ENCODE measurements around the gene PLIN3.
"Not testable (repeated sequence)": the region's sequence is repeated elsewhere in the genome, so short reads cannot be mapped to it uniquely, and the experiment has no call there.

Gene PLIN3

DNA sequence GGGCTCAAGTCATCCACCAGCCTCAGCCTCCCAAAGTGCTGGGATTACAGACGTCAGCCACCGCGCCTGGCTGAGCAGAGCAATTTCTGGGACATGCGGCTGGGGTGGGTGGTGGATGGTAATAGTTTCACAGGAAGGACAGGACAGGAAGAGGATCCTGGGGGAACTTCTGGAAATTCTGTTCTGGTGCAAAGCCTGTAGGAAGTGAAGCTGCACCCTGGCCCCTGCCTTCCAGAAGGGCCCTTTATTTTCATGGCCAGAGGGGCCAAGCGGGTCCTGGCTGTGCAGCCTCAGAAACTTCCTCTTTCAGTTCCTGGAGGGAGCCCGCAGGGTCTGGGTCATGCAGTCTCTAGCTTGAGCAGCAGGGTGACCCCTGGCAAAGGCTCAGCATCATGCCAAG lies 60.3 kb downstream of the PLIN3 start:
- no peak overlapping the region for H3K18ac ChIP-seq (ENCODE audit: low read length)
- no peaks in the 10 kb centered on the region for H3K79me1 ChIP-seq (ENCODE audit: low read length)
- no peaks in the 10 kb centered on the region for H3K79me2 ChIP-seq (ENCODE audit: control insufficient read depth, insufficient read depth, low read length)
- H3K4me3 ChIP-seq (ENCODE audit: low read length): no peak overlapping the region
- no peaks in the 10 kb centered on the region for H3K27me3 ChIP-seq (ENCODE audit: insufficient read depth, low read length, poor library complexity)
- WGBS (ENCODE audit: extremely low coverage, insufficient coverage, low lambda C conversion rate): no CpG with 5 or more reads among the region's 6 CpGs
- H2BK5ac ChIP-seq (ENCODE audit: low read length): no peak overlapping the region
- no peak overlapping the region for H4K8ac ChIP-seq (ENCODE audit: low read depth, low read length)
- H3K4me2 ChIP-seq (ENCODE audit: low read length): no peak overlapping the region
- no peak overlapping the region for H2BK120ac ChIP-seq (ENCODE audit: low read depth, low read length)
- H2BK15ac ChIP-seq (replicated peaks; ENCODE audit: low read depth): no peak overlapping the region
- H3K36me3 ChIP-seq (ENCODE audit: control insufficient read depth, insufficient read depth, low read length): no peaks in the 10 kb centered on the region
- no peak overlapping the region for H4K5ac ChIP-seq (ENCODE audit: low read length)
- DNase-seq: no peak
- H3K4ac ChIP-seq (ENCODE audit: low read depth, low read length): no peak overlapping the region
- no peak overlapping the region for H2AK5ac ChIP-seq (ENCODE audit: low read length)
- no peak overlapping the region for H3K23ac ChIP-seq (ENCODE audit: low read length)
- H3K9ac ChIP-seq (ENCODE audit: low read length): no peak overlapping the region
- H3K27ac ChIP-seq (ENCODE audit: low read depth, low read length): no peak overlapping the region
- no peaks in the 10 kb centered on the region for H3K4me1 ChIP-seq (ENCODE audit: control insufficient read depth, low read depth, low read length)
- H3K56ac ChIP-seq (ENCODE audit: low read length): no peak overlapping the region

DNA sequence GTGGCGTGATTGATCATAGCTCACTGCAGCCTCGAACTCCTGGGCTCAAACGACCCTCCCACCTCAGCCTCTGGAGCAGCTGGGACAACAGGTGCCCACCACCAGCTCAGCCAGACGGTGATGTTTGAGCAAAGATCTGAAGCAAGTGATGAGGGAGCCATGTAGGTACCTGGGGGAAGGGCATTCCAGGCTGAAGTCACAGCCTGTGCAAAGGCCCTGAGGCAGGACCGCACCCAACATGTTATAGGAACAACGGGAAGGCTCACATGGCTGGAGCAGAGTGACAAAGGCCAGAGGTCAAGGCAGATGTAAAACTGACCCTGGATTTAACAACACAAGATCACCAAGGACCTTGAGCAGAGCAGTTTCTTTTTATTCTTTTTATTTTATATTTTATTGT lies 61.1 kb downstream of the PLIN3 start:
- H3K79me2 ChIP-seq (ENCODE audit: control insufficient read depth, insufficient read depth, low read length): no peaks in the 10 kb centered on the region
- H3K4ac ChIP-seq (ENCODE audit: low read depth, low read length): no peak overlapping the region
- WGBS (ENCODE audit: extremely low coverage, insufficient coverage, low lambda C conversion rate): no CpG with 5 or more reads among the region's 6 CpGs
- H2BK120ac ChIP-seq (ENCODE audit: low read depth, low read length): no peak overlapping the region
- no peak overlapping the region for H4K8ac ChIP-seq (ENCODE audit: low read depth, low read length)
- H3K79me1 ChIP-seq (ENCODE audit: low read length): no peaks in the 10 kb centered on the region
- no peaks in the 10 kb centered on the region for H3K36me3 ChIP-seq (ENCODE audit: control insufficient read depth, insufficient read depth, low read length)
- H3K27ac ChIP-seq (ENCODE audit: low read depth, low read length): no peak overlapping the region
- H3K27me3 ChIP-seq (ENCODE audit: insufficient read depth, low read length, poor library complexity): no peaks in the 10 kb centered on the region
- H2BK5ac ChIP-seq (ENCODE audit: low read length): no peak overlapping the region
- H3K9ac ChIP-seq (ENCODE audit: low read length): no peak overlapping the region
- H3K18ac ChIP-seq (ENCODE audit: low read length): no peak overlapping the region
- H2BK15ac ChIP-seq (replicated peaks; ENCODE audit: low read depth): no peak overlapping the region
- no peak overlapping the region for H4K5ac ChIP-seq (ENCODE audit: low read length)
- no peak overlapping the region for H3K56ac ChIP-seq (ENCODE audit: low read length)
- H3K4me2 ChIP-seq (ENCODE audit: low read length): no peak overlapping the region
- DNase-seq: no peak
- no peak overlapping the region for H3K23ac ChIP-seq (ENCODE audit: low read length)
- H3K4me3 ChIP-seq (ENCODE audit: low read length): no peak overlapping the region
- H2AK5ac ChIP-seq (ENCODE audit: low read length): no peak overlapping the region
- H3K4me1 ChIP-seq (ENCODE audit: control insufficient read depth, low read depth, low read length): no peaks in the 10 kb centered on the region

DNA sequence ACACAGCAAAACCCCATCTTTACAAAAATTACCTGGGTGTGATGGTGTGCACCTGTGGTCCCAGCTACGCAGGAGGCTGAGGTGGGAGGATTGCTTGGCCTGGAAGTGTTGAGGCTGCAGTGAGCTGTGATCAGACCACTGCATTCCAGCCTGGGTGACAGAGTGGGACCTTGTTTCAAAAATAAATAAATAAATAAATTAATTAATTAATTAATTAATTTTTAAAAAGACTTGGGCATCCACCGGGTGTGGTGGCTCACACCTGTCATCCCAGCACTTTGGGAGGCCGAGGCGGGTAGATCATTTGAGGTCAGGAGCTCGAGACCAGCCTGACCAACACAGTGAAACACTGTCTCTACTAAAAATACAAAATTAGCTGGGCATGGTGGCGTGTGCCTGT lies 62.3 kb downstream of the PLIN3 start:
- not testable (repeated sequence) for H3K4me1 ChIP-seq (ENCODE audit: control insufficient read depth, low read depth, low read length); H4K8ac ChIP-seq (ENCODE audit: low read depth, low read length); H2BK120ac ChIP-seq (ENCODE audit: low read depth, low read length); H3K18ac ChIP-seq (ENCODE audit: low read length); H3K4me3 ChIP-seq (ENCODE audit: low read length); H3K4me2 ChIP-seq (ENCODE audit: low read length); H3K23ac ChIP-seq (ENCODE audit: low read length); H3K27ac ChIP-seq (ENCODE audit: low read depth, low read length); DNase-seq; H3K36me3 ChIP-seq (ENCODE audit: control insufficient read depth, insufficient read depth, low read length); H3K79me2 ChIP-seq (ENCODE audit: control insufficient read depth, insufficient read depth, low read length); H2BK15ac ChIP-seq (replicated peaks; ENCODE audit: low read depth); H4K5ac ChIP-seq (ENCODE audit: low read length); H3K4ac ChIP-seq (ENCODE audit: low read depth, low read length); H3K79me1 ChIP-seq (ENCODE audit: low read length); H3K56ac ChIP-seq (ENCODE audit: low read length); H2AK5ac ChIP-seq (ENCODE audit: low read length); H2BK5ac ChIP-seq (ENCODE audit: low read length); H3K27me3 ChIP-seq (ENCODE audit: insufficient read depth, low read length, poor library complexity); H3K9ac ChIP-seq (ENCODE audit: low read length)
- no CpG with 5 or more reads among the region's 6 CpGs for WGBS (ENCODE audit: extremely low coverage, insufficient coverage, low lambda C conversion rate)

DNA sequence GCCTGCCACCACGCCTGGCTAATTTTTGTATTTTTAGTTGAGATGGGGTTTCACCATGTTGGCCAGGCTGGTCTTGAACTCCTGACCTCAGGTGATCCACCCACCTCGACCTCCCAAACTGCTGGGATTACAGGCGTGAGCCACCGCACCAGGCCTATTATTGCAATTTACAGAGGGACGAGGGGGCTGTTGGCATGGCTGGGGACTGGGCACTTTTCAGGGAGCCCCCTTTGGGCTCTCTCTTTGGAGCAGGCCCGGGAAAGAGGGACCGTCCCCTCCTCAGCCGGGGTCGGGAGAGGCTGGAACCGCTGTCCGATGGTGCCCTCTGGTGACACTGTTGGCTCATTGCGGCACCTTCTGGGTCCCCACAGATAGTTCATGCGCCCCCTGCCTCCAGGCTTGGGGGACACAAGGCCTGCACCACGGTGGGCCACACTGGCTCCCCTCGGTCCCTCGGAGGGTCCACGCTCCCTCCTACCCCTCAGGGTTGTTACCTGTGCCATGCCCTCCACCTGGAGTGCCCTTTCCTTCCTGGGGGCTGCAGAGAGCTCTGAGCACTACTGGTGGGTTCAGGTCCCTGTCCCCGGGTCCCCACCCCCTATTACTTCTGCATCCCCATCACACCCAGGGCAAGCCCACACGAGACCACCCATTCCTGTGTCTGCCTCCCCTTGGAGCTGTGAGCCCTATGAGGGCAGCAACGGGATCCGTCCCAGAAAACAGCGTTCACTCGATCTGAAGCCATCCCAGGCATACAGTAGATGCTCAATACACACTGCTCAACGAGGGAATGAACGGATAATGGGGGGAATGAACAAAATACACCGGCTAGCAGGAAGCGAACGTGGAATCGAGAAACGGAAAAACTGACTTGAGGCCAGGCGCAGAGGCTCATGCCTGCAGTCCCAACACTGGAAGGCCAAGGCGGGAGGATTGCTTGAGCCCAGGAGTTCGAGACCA lies 63.5 kb downstream of the PLIN3 start:
- Histone ChIP-seq H2BK120ac (ENCODE audit: low read depth, low read length) (no peak overlapping the region), H3K27ac (ENCODE audit: low read depth, low read length) (no peak overlapping the region), H4K8ac (ENCODE audit: low read depth, low read length) (no peak overlapping the region), H2AK5ac (ENCODE audit: low read length) (no peak overlapping the region), H3K18ac (ENCODE audit: low read length) (no peak overlapping the region), H3K23ac (ENCODE audit: low read length) (no peak overlapping the region), H3K36me3 (ENCODE audit: control insufficient read depth, insufficient read depth, low read length) (no peaks in the 10 kb centered on the region), H3K79me1 (ENCODE audit: low read length) (no peaks in the 10 kb centered on the region), H3K4me2 (ENCODE audit: low read length) (no peak overlapping the region), H3K27me3 (ENCODE audit: insufficient read depth, low read length, poor library complexity) (no peaks in the 10 kb centered on the region), H3K9ac (ENCODE audit: low read length) (no peak overlapping the region), H3K79me2 (ENCODE audit: control insufficient read depth, insufficient read depth, low read length) (no peaks in the 10 kb centered on the region), H3K4me1 (ENCODE audit: control insufficient read depth, low read depth, low read length) (no peaks in the 10 kb centered on the region), H3K4ac (ENCODE audit: low read depth, low read length) (no peak overlapping the region), H3K56ac (ENCODE audit: low read length) (no peak overlapping the region), H2BK5ac (ENCODE audit: low read length) (no peak overlapping the region), H2BK15ac (replicated peaks; ENCODE audit: low read depth) (no peak overlapping the region), H4K5ac (ENCODE audit: low read length) (no peak overlapping the region), H3K4me3 (ENCODE audit: low read length) (no peak overlapping the region)
- peak; percentile 82 for DNase-seq
- WGBS (ENCODE audit: extremely low coverage, insufficient coverage, low lambda C conversion rate): no CpG with 5 or more reads among the region's 33 CpGs

GRCh38 chr19:4802711-4803110 lies 64.8 kb downstream of the PLIN3 start:
- WGBS (ENCODE audit: extremely low coverage, insufficient coverage, low lambda C conversion rate): no CpG with 5 or more reads among the region's 7 CpGs

More at GRCh38 chr19:4802711-4803110, 64.8 kb downstream of the PLIN3 start:
- Histone ChIP-seq H2BK120ac (ENCODE audit: low read depth, low read length) (no peak overlapping the region), H3K23ac (ENCODE audit: low read length) (no peak overlapping the region), H3K27me3 (ENCODE audit: insufficient read depth, low read length, poor library complexity) (no peaks in the 10 kb centered on the region), H3K4me3 (ENCODE audit: low read length) (no peak overlapping the region), H3K36me3 (ENCODE audit: control insufficient read depth, insufficient read depth, low read length) (no peaks in the 10 kb centered on the region), H3K9ac (ENCODE audit: low read length) (no peak overlapping the region), H2AK5ac (ENCODE audit: low read length) (no peak overlapping the region), H3K79me1 (ENCODE audit: low read length) (no peaks in the 10 kb centered on the region), H3K4me2 (ENCODE audit: low read length) (no peak overlapping the region), H2BK15ac (replicated peaks; ENCODE audit: low read depth) (no peak overlapping the region), H3K27ac (ENCODE audit: low read depth, low read length) (no peak overlapping the region), H4K8ac (ENCODE audit: low read depth, low read length) (no peak overlapping the region), H3K56ac (ENCODE audit: low read length) (no peak overlapping the region), H3K4ac (ENCODE audit: low read depth, low read length) (no peak overlapping the region), H2BK5ac (ENCODE audit: low read length) (no peak overlapping the region), H3K79me2 (ENCODE audit: control insufficient read depth, insufficient read depth, low read length) (no peaks in the 10 kb centered on the region), H4K5ac (ENCODE audit: low read length) (no peak overlapping the region), H3K18ac (ENCODE audit: low read length) (no peak overlapping the region), H3K4me1 (ENCODE audit: control insufficient read depth, low read depth, low read length) (no peaks in the 10 kb centered on the region)
- no peak for DNase-seq
